ENCODE data around the gene ZNRF3. TPM values are rescaled to one million over a fixed set of nuclear protein-coding genes. Genes with fewer than 3 reads are reported as not detected.

Gene ZNRF3
- polyA plus RNA-seq, 1 donor (not counting 4 experiments of a cell fraction or from before 2014, with no cell fraction given) = 2.6 TPM

DNA sequence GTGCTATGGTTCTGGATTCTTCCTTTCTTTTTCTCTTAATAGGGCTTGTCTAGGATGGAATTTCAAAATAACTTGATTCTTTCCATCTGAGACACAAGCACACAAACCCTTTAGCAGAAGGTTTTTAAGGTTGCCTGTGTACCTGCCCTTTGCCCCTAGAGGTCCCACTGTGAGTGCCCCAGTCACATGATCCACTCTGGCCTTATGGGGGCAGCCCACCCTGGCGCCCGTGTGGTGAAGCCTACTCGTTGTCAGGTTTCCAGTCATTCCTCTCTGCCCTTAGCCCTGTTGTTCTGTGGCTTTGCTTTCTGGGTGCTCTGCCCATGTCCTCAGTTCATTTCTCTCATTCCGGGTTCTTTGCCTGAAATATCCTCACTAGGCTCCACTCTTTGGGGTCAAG lies 51.8 kb downstream of the ZNRF3 start:
- no peaks in the 10 kb centered on the region for H4K20me1 ChIP-seq (ENCODE audit: control insufficient read depth, extremely low read depth, insufficient read depth, low read length)
- dilution Hi-C loops (cut with MboI; ENCODE audit: extremely low pct_ligation_motif_present, low sequenced_read_pairs) = no loop called here
- peaks cover 7% of the 10 kb centered on the region for H3K79me2 ChIP-seq (ENCODE audit: control insufficient read depth, insufficient read depth, low read length)

DNA sequence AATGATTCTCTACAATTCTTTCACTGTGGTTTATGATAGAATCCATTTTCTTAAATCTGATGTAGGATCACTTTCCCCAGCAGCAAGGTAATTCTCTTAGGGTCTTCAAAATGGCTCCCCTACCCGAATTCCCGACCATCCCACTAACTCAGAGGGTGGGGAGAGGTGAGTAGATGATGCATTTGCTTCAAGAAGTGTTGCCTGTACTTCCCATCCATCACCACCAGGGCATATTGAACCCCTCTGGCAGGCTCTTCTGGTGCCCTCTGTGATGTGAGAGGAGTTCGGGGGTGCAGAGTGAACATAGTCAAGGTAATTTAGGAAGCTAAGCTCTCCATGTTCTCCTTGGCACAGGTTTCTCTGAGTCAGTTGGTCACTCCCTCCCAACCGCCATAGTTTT lies 52.3 kb downstream of the ZNRF3 start:
- H3K4me3 ChIP-seq (ENCODE audit: control insufficient read depth in 2 of 3, extremely low read depth in 1 of 3, insufficient read depth in 2 of 3, low read depth in 1 of 3, low read length in 3 of 3) = no peak overlapping the region
- H3K79me2 ChIP-seq (ENCODE audit: control insufficient read depth, insufficient read depth, low read length) = peaks cover 3% of the 10 kb centered on the region
- no peak overlapping the region for H3K27ac ChIP-seq (ENCODE audit: control insufficient read depth, insufficient read depth, low read length)
- no peak overlapping the region for H2AFZ ChIP-seq (ENCODE audit: control insufficient read depth, low read length)
- H3K9ac ChIP-seq (ENCODE audit: control insufficient read depth, extremely low read depth, insufficient read depth, low read length) = no peak overlapping the region
- no peaks in the 10 kb centered on the region for H3K9me1 ChIP-seq (ENCODE audit: control insufficient read depth, extremely low read depth, insufficient read depth, low read length)
- dilution Hi-C loops (cut with MboI; ENCODE audit: extremely low pct_ligation_motif_present, low sequenced_read_pairs) = no loop called here
- no peak for FAIRE-seq
- H3K27me3 ChIP-seq (ENCODE audit: control insufficient read depth, extremely low read depth, insufficient read depth, low read length) = no peaks in the 10 kb centered on the region
- no peak overlapping the region for H3K4me2 ChIP-seq (ENCODE audit: control insufficient read depth, extremely low read depth, insufficient read depth, low read depth, low read length)
- no peaks in the 10 kb centered on the region for H3K9me3 ChIP-seq (ENCODE audit: control insufficient read depth, low read depth, low read length)
- H3K36me3 ChIP-seq (ENCODE audit: control insufficient read depth in 2 of 2, extremely low read depth in 1 of 2, insufficient read depth in 2 of 2, low read length in 2 of 2) = no peaks in the 10 kb centered on the region
- TF ChIP-seq EZH2 (IDR thresholded peaks at IDR 0.05; ENCODE audit: low read length) = no peak
- TF ChIP-seq, protein P1, sequence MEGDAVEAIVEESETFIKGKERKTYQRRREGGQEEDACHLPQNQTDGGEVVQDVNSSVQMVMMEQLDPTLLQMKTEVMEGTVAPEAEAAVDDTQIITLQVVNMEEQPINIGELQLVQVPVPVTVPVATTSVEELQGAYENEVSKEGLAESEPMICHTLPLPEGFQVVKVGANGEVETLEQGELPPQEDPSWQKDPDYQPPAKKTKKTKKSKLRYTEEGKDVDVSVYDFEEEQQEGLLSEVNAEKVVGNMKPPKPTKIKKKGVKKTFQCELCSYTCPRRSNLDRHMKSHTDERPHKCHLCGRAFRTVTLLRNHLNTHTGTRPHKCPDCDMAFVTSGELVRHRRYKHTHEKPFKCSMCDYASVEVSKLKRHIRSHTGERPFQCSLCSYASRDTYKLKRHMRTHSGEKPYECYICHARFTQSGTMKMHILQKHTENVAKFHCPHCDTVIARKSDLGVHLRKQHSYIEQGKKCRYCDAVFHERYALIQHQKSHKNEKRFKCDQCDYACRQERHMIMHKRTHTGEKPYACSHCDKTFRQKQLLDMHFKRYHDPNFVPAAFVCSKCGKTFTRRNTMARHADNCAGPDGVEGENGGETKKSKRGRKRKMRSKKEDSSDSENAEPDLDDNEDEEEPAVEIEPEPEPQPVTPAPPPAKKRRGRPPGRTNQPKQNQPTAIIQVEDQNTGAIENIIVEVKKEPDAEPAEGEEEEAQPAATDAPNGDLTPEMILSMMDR (optimal IDR thresholded peaks at IDR 0.05 in 1 of 3, IDR thresholded peaks at IDR 0.05 in 1 of 3, conservative IDR thresholded peaks at IDR 0.05 in 1 of 3; ENCODE audit: extremely low read depth in 1 of 3, insufficient read depth in 2 of 3, low read length in 3 of 3) = peak; percentile 9 to 37 (median 37)
- H4K20me1 ChIP-seq (ENCODE audit: control insufficient read depth, extremely low read depth, insufficient read depth, low read length) = no peaks in the 10 kb centered on the region
- no peaks in the 10 kb centered on the region for H3K4me1 ChIP-seq (ENCODE audit: control insufficient read depth, extremely low read depth, insufficient read depth, low read length)
- no peak for DNase-seq (ENCODE audit: low read depth, low spot score)

More for the DNA sequence above, 51.8 kb downstream of the ZNRF3 start:
- TF ChIP-seq EZH2 (IDR thresholded peaks at IDR 0.05; ENCODE audit: low read length) = no peak
- TF ChIP-seq, protein P1 (optimal IDR thresholded peaks at IDR 0.05 in 1 of 3, IDR thresholded peaks at IDR 0.05 in 1 of 3, conservative IDR thresholded peaks at IDR 0.05 in 1 of 3; ENCODE audit: extremely low read depth in 1 of 3, insufficient read depth in 2 of 3, low read length in 3 of 3) = no peak
- Histone ChIP-seq H3K36me3 (ENCODE audit: control insufficient read depth in 2 of 2, extremely low read depth in 1 of 2, insufficient read depth in 2 of 2, low read length in 2 of 2) (no peaks in the 10 kb centered on the region), H3K27me3 (ENCODE audit: control insufficient read depth, extremely low read depth, insufficient read depth, low read length) (no peaks in the 10 kb centered on the region), H3K4me3 (ENCODE audit: control insufficient read depth in 2 of 3, extremely low read depth in 1 of 3, insufficient read depth in 2 of 3, low read depth in 1 of 3, low read length in 3 of 3) (no peak overlapping the region), H3K9me1 (ENCODE audit: control insufficient read depth, extremely low read depth, insufficient read depth, low read length) (no peaks in the 10 kb centered on the region), H3K4me1 (ENCODE audit: control insufficient read depth, extremely low read depth, insufficient read depth, low read length) (no peaks in the 10 kb centered on the region), H3K9me3 (ENCODE audit: control insufficient read depth, low read depth, low read length) (no peaks in the 10 kb centered on the region), H3K9ac (ENCODE audit: control insufficient read depth, extremely low read depth, insufficient read depth, low read length) (no peak overlapping the region), H3K4me2 (ENCODE audit: control insufficient read depth, extremely low read depth, insufficient read depth, low read depth, low read length) (no peak overlapping the region), H3K27ac (ENCODE audit: control insufficient read depth, insufficient read depth, low read length) (no peak overlapping the region), H2AFZ (ENCODE audit: control insufficient read depth, low read length) (no peak overlapping the region)
- DNase-seq (ENCODE audit: low read depth, low spot score) = no peak
- FAIRE-seq = no peak
